CD14-positive monocyte (primary cell): ENCODE results near the gene TMTC1. TPM values are rescaled to one million over a fixed set of nuclear protein-coding genes. Genes with fewer than 3 reads are reported as not detected.

Experiments used
- DNase-seq, 3 donors: peaks; one replicate each; pipeline ENCODE4 v3.0.0-alpha.2; 2011 to 2022
- H2AFZ ChIP-seq: 2 replicates; pipeline ENCODE4 v1.6.0; 2012; ENCODE audit warnings: mild to moderate bottlenecking, low read depth, low read length, inconsistent platforms; ENCODE audit not compliant: insufficient read depth, poor library complexity, severe bottlenecking
- H3K27ac ChIP-seq, 2 donors: 1 replicate in 1 of 2; 2 replicates in 1 of 2; pipeline ENCODE4 v1.5.1; 2012 to 2013; ENCODE audit warnings: low read length in 2 of 2, control low read depth in 1 of 2, inconsistent platforms in 1 of 2, low read depth in 1 of 2, mild to moderate bottlenecking in 1 of 2
- H3K27me3 ChIP-seq, 2 donors: one replicate each; pipeline versions ENCODE4 v1.6.0 to v1.6.1; 2011 to 2013; ENCODE audit warnings: low read length in 2 of 2; ENCODE audit not compliant: control insufficient read depth in 2 of 2, insufficient read depth in 2 of 2
- H3K36me3 ChIP-seq, 2 donors: replicated peaks in 1 of 2; 1 replicate in 1 of 2; 2 replicates in 1 of 2; pipeline versions ENCODE4 v1.5.1 to v1.6.1; 2012 to 2013; ENCODE audit warnings: low read length in 2 of 2, control low read depth in 1 of 2, inconsistent platforms in 1 of 2, mild to moderate bottlenecking in 1 of 2; ENCODE audit not compliant: insufficient read depth in 2 of 2, control insufficient read depth in 1 of 2
- H3K4me1 ChIP-seq, 2 donors: 1 replicate in 1 of 2; 2 replicates in 1 of 2; pipeline versions ENCODE4 v1.5.1 to v1.6.1; 2012 to 2013; ENCODE audit warnings: low read length in 2 of 2, control low read depth in 1 of 2, inconsistent platforms in 1 of 2, mild to moderate bottlenecking in 1 of 2, moderate library complexity in 1 of 2; ENCODE audit not compliant: insufficient read depth in 2 of 2, control insufficient read depth in 1 of 2
- H3K4me2 ChIP-seq: replicated peaks from 2 replicates; pipeline ENCODE3; 2012; ENCODE audit warnings: low read length, moderate library complexity, mild to moderate bottlenecking; ENCODE audit not compliant: poor library complexity, severe bottlenecking; ENCODE audit errors: extremely low read depth
- H3K4me3 ChIP-seq, 3 experiments: fragments of 200-600 bp in 1 of 3; sonication (generic) in 1 of 3; replicated peaks in 1 of 3; 1 replicate in 2 of 3; 2 replicates in 1 of 3; pipeline ENCODE4 v1.5.1; 2011 to 2013; ENCODE audit warnings: low read length in 3 of 3, mild to moderate bottlenecking in 3 of 3, control low read depth in 2 of 3, low read depth in 2 of 3, inconsistent platforms in 1 of 3, moderate library complexity in 1 of 3
- H3K79me2 ChIP-seq: 2 replicates; pipeline ENCODE4 v1.6.0; 2012; ENCODE audit warnings: mild to moderate bottlenecking, control low read depth, inconsistent platforms, low read length, moderate library complexity; ENCODE audit not compliant: insufficient read depth
- H3K9ac ChIP-seq: 2 replicates; pipeline ENCODE4 v1.6.0; 2017; ENCODE audit warnings: low read length, mild to moderate bottlenecking; ENCODE audit not compliant: insufficient read depth, poor library complexity, severe bottlenecking
- H3K9me3 ChIP-seq, 2 donors: replicated peaks in 1 of 2; 1 replicate in 1 of 2; 2 replicates in 1 of 2; pipeline versions ENCODE4 v1.5.1 to v1.6.1; 2012 to 2013; ENCODE audit warnings: low read length in 2 of 2, control low read depth in 1 of 2; ENCODE audit not compliant: control insufficient read depth in 1 of 2, insufficient read depth in 1 of 2
- H4K20me1 ChIP-seq: 2 replicates; pipeline ENCODE4 v1.6.0; 2012; ENCODE audit warnings: mild to moderate bottlenecking, low read length, control low read depth, moderate library complexity; ENCODE audit not compliant: insufficient read depth
- H3K27ac Mint-ChIP-seq, 7 donors: one replicate each; pipeline ENCODE4 v1.8.0; 2020; ENCODE audit warnings: mild to moderate bottlenecking in 7 of 7, mixed read lengths in 7 of 7, moderate library complexity in 6 of 7, inconsistent platforms in 2 of 7
- H3K27me3 Mint-ChIP-seq, 3 donors: one replicate each; pipeline ENCODE4 v1.8.0; 2021 to 2022; ENCODE audit warnings: low read depth in 3 of 3, mild to moderate bottlenecking in 3 of 3, mixed read lengths in 3 of 3, moderate library complexity in 3 of 3, inconsistent platforms in 1 of 3
- H3K36me3 Mint-ChIP-seq, 2 donors: one replicate each; pipeline ENCODE4 v1.8.0; 2020; ENCODE audit warnings: mixed read lengths in 2 of 2, inconsistent platforms in 1 of 2, mild to moderate bottlenecking in 1 of 2
- H3K4me1 Mint-ChIP-seq: one replicate; pipeline ENCODE4 v1.8.0; 2020; ENCODE audit warnings: mild to moderate bottlenecking, mixed read lengths
- H3K4me3 Mint-ChIP-seq, 2 donors: one replicate each; pipeline ENCODE4 v1.8.0; 2020; ENCODE audit warnings: mild to moderate bottlenecking in 2 of 2, mixed read lengths in 2 of 2, moderate library complexity in 1 of 2
- H3K9me3 Mint-ChIP-seq, 7 donors: one replicate each; pipeline ENCODE4 v1.8.0; 2020 to 2022; ENCODE audit warnings: mixed read lengths in 7 of 7, mild to moderate bottlenecking in 6 of 7, moderate library complexity in 6 of 7, inconsistent platforms in 2 of 7
- CTCF ChIP-seq: fragments of 200-600 bp; IDR thresholded peaks from one replicate; pipeline ENCODE4 v1.8.0; 2022; ENCODE audit warnings: antibody characterized with exemption, mild to moderate bottlenecking
- WGBS: methylation state at CpG from one replicate; pipeline ENCODE4 v1.1.5; 2013; ENCODE audit warnings: missing lambda C conversion rate; ENCODE audit not compliant: insufficient coverage; 5-methylcytosine and 5-hydroxymethylcytosine counted together
- intact Hi-C, 2 donors: fragments of 100-400 bp; cut with micrococcal nuclease; formaldehyde crosslinking; loops; one replicate each; pipeline versions ENCODE4 v1.15.0 to v1.15.1; 2023
- polyA plus RNA-seq, 3 donors: library from polyadenylated mRNA; depleted of rRNA in 1 of 3; unstranded in 2 of 3; stranded (reverse) in 1 of 3; fragments of 300-500 nt in 2 of 3; fragments of >200 nt in 1 of 3; fragmentation: Illumina TruSeq in 2 of 3; gene quantifications; 1 replicate in 2 of 3; 2 replicates in 1 of 3; pipeline ENCODE4 v1.2.3, GENCODE V29; 2012 to 2021

TMTC1 gene
- polyA plus RNA-seq, 3 donors: 0.57 to 5.6 (median 2.1) TPM

DNA sequence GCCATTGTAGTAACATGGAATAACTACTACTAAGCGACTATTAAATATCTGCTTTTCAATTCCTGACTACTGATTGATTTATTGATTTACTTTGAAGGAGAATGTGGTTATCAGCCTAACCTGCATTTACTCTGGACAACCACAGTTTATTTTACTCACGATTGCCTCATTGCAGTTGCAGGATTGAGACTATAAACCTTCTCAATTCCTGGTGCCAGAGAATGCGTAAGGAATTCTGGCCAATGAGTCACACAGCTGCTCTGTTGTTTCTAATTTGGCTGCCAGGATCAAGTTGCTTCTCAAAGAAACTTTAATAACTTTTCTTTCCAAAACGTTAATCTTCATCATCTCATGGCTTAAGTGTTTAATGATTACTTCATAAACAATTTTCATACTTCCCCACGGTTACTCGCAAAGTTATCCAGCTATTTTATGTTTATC lies 13.1 kb upstream of the TMTC1 start:
- H3K4me1 ChIP-seq: no peaks in the 10 kb centered on the region
- intact Hi-C loops: no loop called here
- no peak overlapping the region for H3K4me3 ChIP-seq
- H3K27me3 ChIP-seq: no peaks in the 10 kb centered on the region
- H3K79me2 ChIP-seq: no peaks in the 10 kb centered on the region
- no peak for DNase-seq
- Mint-ChIP-seq H3K4me1 (no peaks in the 10 kb centered on the region), H3K4me3 (no peak overlapping the region), H3K27me3 (peaks cover 2 to 8% (median 4%) of the 10 kb centered on the region in 3 donors), H3K9me3 (peaks cover 3 to 14% (median 8%) of the 10 kb centered on the region in 7 donors), H3K36me3 (no peaks in the 10 kb centered on the region), H3K27ac (no peak overlapping the region)
- WGBS: 90% methylated on average over 4 of the region's 6 CpGs
- H3K9me3 ChIP-seq: peaks cover 19 to 24% of the 10 kb centered on the region in 2 donors
- H2AFZ ChIP-seq: no peak overlapping the region
- H3K4me2 ChIP-seq: no peak overlapping the region
- no peak for TF ChIP-seq CTCF
- no peaks in the 10 kb centered on the region for H3K36me3 ChIP-seq
- no peak overlapping the region for H3K9ac ChIP-seq
- H4K20me1 ChIP-seq: no peaks in the 10 kb centered on the region
- H3K27ac ChIP-seq: no peak overlapping the region

GRCh38 chr12:29795715-29796114 lies 12.0 kb upstream of the TMTC1 start:
- TF ChIP-seq CTCF: no peak
- H3K36me3 Mint-ChIP-seq: no peaks in the 10 kb centered on the region
- no peaks in the 10 kb centered on the region for H4K20me1 ChIP-seq
- no peak overlapping the region for H2AFZ ChIP-seq
- no peaks in the 10 kb centered on the region for H3K4me1 Mint-ChIP-seq
- H3K4me1 ChIP-seq: no peaks in the 10 kb centered on the region
- no peaks in the 10 kb centered on the region for H3K79me2 ChIP-seq
- DNase-seq: no peak
- peaks cover 24 to 36% of the 10 kb centered on the region in 2 donors for H3K9me3 ChIP-seq
- H3K27ac ChIP-seq: no peak overlapping the region
- H3K4me3 Mint-ChIP-seq: no peak overlapping the region
- H3K27me3 ChIP-seq: no peaks in the 10 kb centered on the region
- H3K4me2 ChIP-seq: no peak overlapping the region
- no CpG with 5 or more reads among the region's 3 CpGs for WGBS
- H3K36me3 ChIP-seq: no peaks in the 10 kb centered on the region
- no peak overlapping the region for H3K4me3 ChIP-seq
- H3K9ac ChIP-seq: no peak overlapping the region
- intact Hi-C loops: no loop called here
- H3K27me3 Mint-ChIP-seq: peaks cover 2 to 8% (median 4%) of the 10 kb centered on the region in 3 donors
- H3K27ac Mint-ChIP-seq: no peak overlapping the region
- peaks cover 0 to 11% (median 2%) of the 10 kb centered on the region in 7 donors for H3K9me3 Mint-ChIP-seq
